CD14-positive monocyte (primary cell): ENCODE results near the gene PKDREJ. TPM values are rescaled to one million over a fixed set of nuclear protein-coding genes. Genes with fewer than 3 reads are reported as not detected.
A peak's percentile ranks its signal among the peaks of the same experiment; 100 is the strongest.

Source experiments
- DNase-seq, 3 donors: peaks; one replicate each; pipeline ENCODE4 v3.0.0-alpha.2; 2011 to 2022
- H2AFZ ChIP-seq: 2 replicates; pipeline ENCODE4 v1.6.0; 2012; ENCODE audit warnings: mild to moderate bottlenecking, low read depth, low read length, inconsistent platforms; ENCODE audit not compliant: insufficient read depth, poor library complexity, severe bottlenecking
- H3K27ac ChIP-seq, 2 donors: 1 replicate in 1 of 2; 2 replicates in 1 of 2; pipeline ENCODE4 v1.5.1; 2012 to 2013; ENCODE audit warnings: low read length in 2 of 2, control low read depth in 1 of 2, inconsistent platforms in 1 of 2, low read depth in 1 of 2, mild to moderate bottlenecking in 1 of 2
- H3K27me3 ChIP-seq, 2 donors: one replicate each; pipeline versions ENCODE4 v1.6.0 to v1.6.1; 2011 to 2013; ENCODE audit warnings: low read length in 2 of 2; ENCODE audit not compliant: control insufficient read depth in 2 of 2, insufficient read depth in 2 of 2
- H3K36me3 ChIP-seq, 2 donors: replicated peaks in 1 of 2; 1 replicate in 1 of 2; 2 replicates in 1 of 2; pipeline versions ENCODE4 v1.5.1 to v1.6.1; 2012 to 2013; ENCODE audit warnings: low read length in 2 of 2, control low read depth in 1 of 2, inconsistent platforms in 1 of 2, mild to moderate bottlenecking in 1 of 2; ENCODE audit not compliant: insufficient read depth in 2 of 2, control insufficient read depth in 1 of 2
- H3K4me1 ChIP-seq, 2 donors: 1 replicate in 1 of 2; 2 replicates in 1 of 2; pipeline versions ENCODE4 v1.5.1 to v1.6.1; 2012 to 2013; ENCODE audit warnings: low read length in 2 of 2, control low read depth in 1 of 2, inconsistent platforms in 1 of 2, mild to moderate bottlenecking in 1 of 2, moderate library complexity in 1 of 2; ENCODE audit not compliant: insufficient read depth in 2 of 2, control insufficient read depth in 1 of 2
- H3K4me2 ChIP-seq: replicated peaks from 2 replicates; pipeline ENCODE3; 2012; ENCODE audit warnings: low read length, moderate library complexity, mild to moderate bottlenecking; ENCODE audit not compliant: poor library complexity, severe bottlenecking; ENCODE audit errors: extremely low read depth
- H3K4me3 ChIP-seq, 3 experiments: fragments of 200-600 bp in 1 of 3; sonication (generic) in 1 of 3; replicated peaks in 1 of 3; 1 replicate in 2 of 3; 2 replicates in 1 of 3; pipeline ENCODE4 v1.5.1; 2011 to 2013; ENCODE audit warnings: low read length in 3 of 3, mild to moderate bottlenecking in 3 of 3, control low read depth in 2 of 3, low read depth in 2 of 3, inconsistent platforms in 1 of 3, moderate library complexity in 1 of 3
- H3K79me2 ChIP-seq: 2 replicates; pipeline ENCODE4 v1.6.0; 2012; ENCODE audit warnings: mild to moderate bottlenecking, control low read depth, inconsistent platforms, low read length, moderate library complexity; ENCODE audit not compliant: insufficient read depth
- H3K9ac ChIP-seq: 2 replicates; pipeline ENCODE4 v1.6.0; 2017; ENCODE audit warnings: low read length, mild to moderate bottlenecking; ENCODE audit not compliant: insufficient read depth, poor library complexity, severe bottlenecking
- H3K9me3 ChIP-seq, 2 donors: replicated peaks in 1 of 2; 1 replicate in 1 of 2; 2 replicates in 1 of 2; pipeline versions ENCODE4 v1.5.1 to v1.6.1; 2012 to 2013; ENCODE audit warnings: low read length in 2 of 2, control low read depth in 1 of 2; ENCODE audit not compliant: control insufficient read depth in 1 of 2, insufficient read depth in 1 of 2
- H4K20me1 ChIP-seq: 2 replicates; pipeline ENCODE4 v1.6.0; 2012; ENCODE audit warnings: mild to moderate bottlenecking, low read length, control low read depth, moderate library complexity; ENCODE audit not compliant: insufficient read depth
- H3K27ac Mint-ChIP-seq, 7 donors: one replicate each; pipeline ENCODE4 v1.8.0; 2020; ENCODE audit warnings: mild to moderate bottlenecking in 7 of 7, mixed read lengths in 7 of 7, moderate library complexity in 6 of 7, inconsistent platforms in 2 of 7
- H3K27me3 Mint-ChIP-seq, 3 donors: one replicate each; pipeline ENCODE4 v1.8.0; 2021 to 2022; ENCODE audit warnings: low read depth in 3 of 3, mild to moderate bottlenecking in 3 of 3, mixed read lengths in 3 of 3, moderate library complexity in 3 of 3, inconsistent platforms in 1 of 3
- H3K36me3 Mint-ChIP-seq, 2 donors: one replicate each; pipeline ENCODE4 v1.8.0; 2020; ENCODE audit warnings: mixed read lengths in 2 of 2, inconsistent platforms in 1 of 2, mild to moderate bottlenecking in 1 of 2
- H3K4me1 Mint-ChIP-seq: one replicate; pipeline ENCODE4 v1.8.0; 2020; ENCODE audit warnings: mild to moderate bottlenecking, mixed read lengths
- H3K4me3 Mint-ChIP-seq, 2 donors: one replicate each; pipeline ENCODE4 v1.8.0; 2020; ENCODE audit warnings: mild to moderate bottlenecking in 2 of 2, mixed read lengths in 2 of 2, moderate library complexity in 1 of 2
- H3K9me3 Mint-ChIP-seq, 7 donors: one replicate each; pipeline ENCODE4 v1.8.0; 2020 to 2022; ENCODE audit warnings: mixed read lengths in 7 of 7, mild to moderate bottlenecking in 6 of 7, moderate library complexity in 6 of 7, inconsistent platforms in 2 of 7
- CTCF ChIP-seq: fragments of 200-600 bp; IDR thresholded peaks from one replicate; pipeline ENCODE4 v1.8.0; 2022; ENCODE audit warnings: antibody characterized with exemption, mild to moderate bottlenecking
- WGBS: methylation state at CpG from one replicate; pipeline ENCODE4 v1.1.5; 2013; ENCODE audit warnings: missing lambda C conversion rate; ENCODE audit not compliant: insufficient coverage; 5-methylcytosine and 5-hydroxymethylcytosine counted together
- intact Hi-C, 2 donors: fragments of 100-400 bp; cut with micrococcal nuclease; formaldehyde crosslinking; loops; one replicate each; pipeline versions ENCODE4 v1.15.0 to v1.15.1; 2023
- polyA plus RNA-seq, 3 donors: library from polyadenylated mRNA; depleted of rRNA in 1 of 3; unstranded in 2 of 3; stranded (reverse) in 1 of 3; fragments of 300-500 nt in 2 of 3; fragments of >200 nt in 1 of 3; fragmentation: Illumina TruSeq in 2 of 3; gene quantifications; 1 replicate in 2 of 3; 2 replicates in 1 of 3; pipeline ENCODE4 v1.2.3, GENCODE V29; 2012 to 2021

PKDREJ gene
- polyA plus RNA-seq, 3 donors: not detected

GRCh38 chr22:46226577-46226976 is 36.6 kb downstream of the PKDREJ start:
- H3K4me3 ChIP-seq: no peak overlapping the region
- Mint-ChIP-seq H3K27ac (peak overlapping the region in 2 of 7 donors; percentile 59 to 84), H3K4me1 (no peaks in the 10 kb centered on the region), H3K36me3 (peaks cover 34 to 39% of the 10 kb centered on the region in 2 donors), H3K9me3 (no peaks in the 10 kb centered on the region), H3K4me3 (no peak overlapping the region), H3K27me3 (peaks cover 0 to 3% (median 0%) of the 10 kb centered on the region in 3 donors)
- 91% methylated on average over 5 of the region's 7 CpGs for WGBS
- no peak for DNase-seq
- no peak for TF ChIP-seq CTCF
- peaks cover 0 to 13% of the 10 kb centered on the region in 2 donors for H3K4me1 ChIP-seq
- H3K27ac ChIP-seq: no peak overlapping the region
- H3K27me3 ChIP-seq: no peaks in the 10 kb centered on the region
- H3K9me3 ChIP-seq: no peaks in the 10 kb centered on the region
- no peaks in the 10 kb centered on the region for H3K79me2 ChIP-seq
- H3K4me2 ChIP-seq: no peak overlapping the region
- H3K9ac ChIP-seq: no peak overlapping the region
- no peak overlapping the region for H2AFZ ChIP-seq
- no peaks in the 10 kb centered on the region for H4K20me1 ChIP-seq
- H3K36me3 ChIP-seq: peaks cover 0 to 21% of the 10 kb centered on the region in 2 donors
- intact Hi-C loops: no loop called here

- Mint-ChIP-seq H3K27ac (no peak overlapping the region), H3K9me3 (no peaks in the 10 kb centered on the region), H3K4me1 (no peaks in the 10 kb centered on the region), H3K36me3 (peaks cover 41 to 44% of the 10 kb centered on the region in 2 donors), H3K27me3 (peaks cover 0 to 3% (median 0%) of the 10 kb centered on the region in 3 donors), H3K4me3 (no peak overlapping the region)
- Histone ChIP-seq H4K20me1 (no peaks in the 10 kb centered on the region), H3K9ac (no peak overlapping the region), H3K36me3 (peaks cover 2 to 28% of the 10 kb centered on the region in 2 donors), H3K9me3 (no peaks in the 10 kb centered on the region), H3K79me2 (no peaks in the 10 kb centered on the region), H3K27me3 (no peaks in the 10 kb centered on the region), H3K4me3 (no peak overlapping the region), H2AFZ (no peak overlapping the region), H3K27ac (no peak overlapping the region), H3K4me2 (no peak overlapping the region), H3K4me1 (peaks cover 0 to 13% of the 10 kb centered on the region in 2 donors)
- DNase-seq: no peak
- intact Hi-C loops: no loop called here
- no peak for TF ChIP-seq CTCF
- 99% methylated on average over 7 of the region's 7 CpGs for WGBS
Measured at GRCh38 chr22:46225631-46226030, 37.5 kb downstream of the PKDREJ start.
